GM21390 (cell line): Measurements from ENCODE around the gene CCDC186.

Source experiments
- ATAC-seq: cut with Tn5 transposase; IDR thresholded peaks from one replicate; pipeline ENCODE4 v1.9.1; 2021; ENCODE audit not compliant: unreplicated experiment

The CCDC186 gene

GRCh38 chr10:114071178-114071577 is 102.8 kb downstream of the CCDC186 start:
- ATAC-seq: no peak
